Tibial nerve (tissue), 4 donors: Measurements from ENCODE around the gene AMACR.

ENCODE experiments used
- CTCF ChIP-seq, 5 experiments: fragments of 200-600 bp in 3 of 5; fragments of 450-650 bp in 2 of 5; sonication (generic) in 3 of 5; IDR thresholded peaks; one replicate each; pipeline ENCODE4 v1.5.1; 2016 to 2019; ENCODE audit warnings: antibody characterized with exemption in 5 of 5, mild to moderate bottlenecking in 3 of 5, moderate library complexity in 2 of 5
- EP300 ChIP-seq, 2 donors: sonication (generic); formaldehyde crosslinking; IDR thresholded peaks; one replicate each; pipeline ENCODE4 v1.6.1; 2017; ENCODE audit warnings: antibody characterized with exemption in 2 of 2, mild to moderate bottlenecking in 1 of 2

GRCh38 chr5:33968211-33969005, 39.4 kb downstream of the AMACR start:
- TF ChIP-seq CTCF (IDR thresholded peaks at IDR 0.05) = no peak
- TF ChIP-seq EP300 (IDR thresholded peaks at IDR 0.05) = no peak
